GM12878 (cell line): ENCODE results near the gene PFN3. TPM values are rescaled to one million over a fixed set of nuclear protein-coding genes. Genes with fewer than 3 reads are reported as not detected.

Experiments used
- ATF7 ChIP-seq: fragments of 450-650 bp; IDR thresholded peaks from 2 replicates; pipeline ENCODE4 v1.6.1; 2016; ENCODE audit warnings: low read depth, mild to moderate bottlenecking
- BCL11A ChIP-seq: IDR thresholded peaks from 2 replicates; pipeline ENCODE4 v1.6.1; 2011; ENCODE audit warnings: low read depth, low read length
- CBX3 ChIP-seq: fragments of 200-600 bp; sonication (generic); IDR thresholded peaks from 2 replicates; pipeline ENCODE4 v1.6.1; 2016; ENCODE audit warnings: low read depth, borderline replicate concordance
- CHD4 ChIP-seq: fragments of 200-600 bp; sonication (generic); IDR thresholded peaks from 2 replicates; pipeline ENCODE4 v1.6.1; 2016; ENCODE audit warnings: mild to moderate bottlenecking
- CREM ChIP-seq: IDR thresholded peaks from 2 replicates; pipeline ENCODE4 v1.6.1; 2014; ENCODE audit warnings: antibody characterized with exemption, low read depth
- ELK1 ChIP-seq: IDR thresholded peaks from 2 replicates; pipeline ENCODE4 v1.6.1; 2012; ENCODE audit warnings: low read depth, low read length, improper control_type of control experiment
- IRF3 ChIP-seq: fragments of 450-650 bp; IDR thresholded peaks from 2 replicates; pipeline ENCODE4 v1.6.1; 2014; ENCODE audit warnings: mild to moderate bottlenecking
- LARP7 ChIP-seq: fragments of 450-650 bp; IDR thresholded peaks from 2 replicates; pipeline ENCODE4 v1.6.1; 2017; ENCODE audit warnings: mild to moderate bottlenecking
- MEF2B ChIP-seq: fragments of 450-650 bp; IDR thresholded peaks from 2 replicates; pipeline ENCODE4 v1.6.1; 2018; ENCODE audit warnings: mild to moderate bottlenecking, moderate library complexity; ENCODE audit not compliant: partially characterized antibody, poor library complexity, severe bottlenecking
- MLLT1 ChIP-seq: fragments of 450-650 bp; IDR thresholded peaks from 2 replicates; pipeline ENCODE4 v1.6.1; 2016; ENCODE audit warnings: mild to moderate bottlenecking
- PAX5 ChIP-seq: IDR thresholded peaks from 2 replicates; pipeline ENCODE4 v1.6.1; 2011; ENCODE audit warnings: low read depth, low read length, borderline replicate concordance
- RELA ChIP-seq: fragments of 450-650 bp; IDR thresholded peaks from 2 replicates; pipeline ENCODE4 v1.8.0; 2014; ENCODE audit warnings: borderline replicate concordance; ENCODE audit not compliant: partially characterized antibody
- RELB ChIP-seq: fragments of 450-650 bp; IDR thresholded peaks from 2 replicates; pipeline ENCODE4 v1.6.1; 2017; ENCODE audit warnings: low read depth, mild to moderate bottlenecking, moderate library complexity
- SKIL ChIP-seq: fragments of 450-650 bp; IDR thresholded peaks from 2 replicates; pipeline ENCODE4 v1.6.1; 2017; ENCODE audit warnings: mild to moderate bottlenecking, low read depth, inconsistent platforms; ENCODE audit not compliant: poor library complexity, severe bottlenecking
- STAT1 ChIP-seq: fragments of 450-650 bp; conservative IDR thresholded peaks from 2 replicates; pipeline ENCODE4 v1.6.1; 2014; ENCODE audit warnings: antibody characterized with exemption, mild to moderate bottlenecking
- SUZ12 ChIP-seq: fragments of 200-600 bp; sonication (generic); IDR thresholded peaks from one replicate; pipeline ENCODE4 v1.6.1; 2018; ENCODE audit warnings: antibody characterized with exemption, mild to moderate bottlenecking; ENCODE audit not compliant: unreplicated experiment
- TCF12 ChIP-seq: IDR thresholded peaks from 2 replicates; pipeline ENCODE4 v1.6.1; 2011; ENCODE audit warnings: low read depth, mild to moderate bottlenecking, low read length
- ZBTB11 ChIP-seq: fragments of 450-650 bp; formaldehyde crosslinking; IDR thresholded peaks from 2 replicates; pipeline ENCODE4 v1.5.0; 2022; ENCODE audit warnings: mild to moderate bottlenecking, missing genetic modification characterization
- polyA plus RNA-seq, 11 experiments: library from polyadenylated mRNA; depleted of rRNA in 4 of 11; unstranded in 6 of 11; stranded (reverse) in 5 of 11; fragments of >200 nt; fragmentation: Nextera tagmentation in 4 of 11; fragmentation: Illumina TruSeq in 1 of 11; extraction: Ambion mirVana in 4 of 11; extraction: Trizol in 1 of 11; gene quantifications; 1 replicate in 1 of 11; 2 replicates in 10 of 11; pipeline versions ENCODE4 v1.2.1 to v1.2.3, GENCODE V29; 2011 to 2016; ENCODE audit warnings: inconsistent platforms in 2 of 11, missing spikeins in 2 of 11, low read depth in 1 of 11
- total RNA-seq, 4 experiments: library from RNA; depleted of rRNA in 3 of 4; stranded (reverse); fragments of >200 nt in 3 of 4; fragmentation: Illumina TruSeq in 1 of 4; extraction: Trizol in 1 of 4; gene quantifications; 2 replicates each; pipeline versions ENCODE4 v1.2.1 to v1.2.3, GENCODE V29; 2013 to 2021

PFN3 gene
- total and polyA plus RNA-seq, 10 of the 15 experiments (the other 5 are each of a cell fraction or from before 2014, with no cell fraction given) = not detected

GRCh38 chr5:177431317-177432142, 31.1 kb upstream of the PFN3 start (continued):
- TF ChIP-seq ZBTB11 (no peak), CHD4 (no peak), LARP7 (peak; percentile 34), RELB (0 out of 2 replicates have a peak, but pooled peaks have one; percentile 39), MEF2B (peak; percentile 53), MLLT1 (peak; percentile 52; the same call in 1 of the 2 replicates), SUZ12 (no peak), IRF3 (no peak), ATF7 (no peak), SKIL (no peak), BCL11A (no peak), RELA (no peak), CREM (peak; percentile 65; the same call in 1 of the 2 replicates), CBX3 (no peak), PAX5 (peak; percentile 94), TCF12 (peak; percentile 98), ELK1 (peak; percentile 44; the same call in 1 of the 2 replicates), STAT1 (no peak)
